Measurements from ENCODE around the gene GATM. TPM values are rescaled to one million over a fixed set of nuclear protein-coding genes. Genes with fewer than 3 reads are reported as not detected.

GATM gene
- total RNA-seq, 3 donors from 2014 or later: 7.7 to 21.2 (median 8.9) TPM

DNA sequence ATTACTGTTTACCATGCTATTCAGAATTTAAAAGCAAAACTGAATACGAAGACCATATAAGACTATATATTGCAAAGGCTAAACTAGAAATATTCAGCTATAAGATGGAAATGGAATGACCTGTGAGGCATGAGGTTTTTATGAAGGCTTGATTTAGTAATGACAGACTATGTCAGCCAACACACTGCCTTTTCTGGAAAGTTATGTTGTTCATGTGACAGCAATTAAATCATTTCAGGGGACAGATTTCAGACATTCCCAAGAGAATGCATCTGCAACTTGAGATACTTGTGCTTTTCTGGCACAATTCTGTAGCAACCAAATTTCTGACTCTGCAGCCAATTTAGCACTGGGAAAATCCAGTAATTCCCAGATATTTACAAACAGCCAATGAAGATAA is 8.6 kb upstream of the GATM start:
- ATAC-seq: no peak
- TF ChIP-seq, protein P1, sequence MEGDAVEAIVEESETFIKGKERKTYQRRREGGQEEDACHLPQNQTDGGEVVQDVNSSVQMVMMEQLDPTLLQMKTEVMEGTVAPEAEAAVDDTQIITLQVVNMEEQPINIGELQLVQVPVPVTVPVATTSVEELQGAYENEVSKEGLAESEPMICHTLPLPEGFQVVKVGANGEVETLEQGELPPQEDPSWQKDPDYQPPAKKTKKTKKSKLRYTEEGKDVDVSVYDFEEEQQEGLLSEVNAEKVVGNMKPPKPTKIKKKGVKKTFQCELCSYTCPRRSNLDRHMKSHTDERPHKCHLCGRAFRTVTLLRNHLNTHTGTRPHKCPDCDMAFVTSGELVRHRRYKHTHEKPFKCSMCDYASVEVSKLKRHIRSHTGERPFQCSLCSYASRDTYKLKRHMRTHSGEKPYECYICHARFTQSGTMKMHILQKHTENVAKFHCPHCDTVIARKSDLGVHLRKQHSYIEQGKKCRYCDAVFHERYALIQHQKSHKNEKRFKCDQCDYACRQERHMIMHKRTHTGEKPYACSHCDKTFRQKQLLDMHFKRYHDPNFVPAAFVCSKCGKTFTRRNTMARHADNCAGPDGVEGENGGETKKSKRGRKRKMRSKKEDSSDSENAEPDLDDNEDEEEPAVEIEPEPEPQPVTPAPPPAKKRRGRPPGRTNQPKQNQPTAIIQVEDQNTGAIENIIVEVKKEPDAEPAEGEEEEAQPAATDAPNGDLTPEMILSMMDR (IDR thresholded peaks at IDR 0.05): no peak
- no peaks in the 10 kb centered on the region for H3K9me3 ChIP-seq
- no peaks in the 10 kb centered on the region for H3K4me1 ChIP-seq (ENCODE audit: low read depth)
- no peaks in the 10 kb centered on the region for H3K36me3 ChIP-seq (ENCODE audit: low read depth)
- no peak for DNase-seq
- no peak overlapping the region for H3K4me3 ChIP-seq
- intact Hi-C loops (cut with DNase I, micrococcal nuclease): loop anchor here in 1 of 2 donors (10.0 kb wide), 1 partner anchor 222 kb away; no protein-coding TSS in a partner anchor

DNA sequence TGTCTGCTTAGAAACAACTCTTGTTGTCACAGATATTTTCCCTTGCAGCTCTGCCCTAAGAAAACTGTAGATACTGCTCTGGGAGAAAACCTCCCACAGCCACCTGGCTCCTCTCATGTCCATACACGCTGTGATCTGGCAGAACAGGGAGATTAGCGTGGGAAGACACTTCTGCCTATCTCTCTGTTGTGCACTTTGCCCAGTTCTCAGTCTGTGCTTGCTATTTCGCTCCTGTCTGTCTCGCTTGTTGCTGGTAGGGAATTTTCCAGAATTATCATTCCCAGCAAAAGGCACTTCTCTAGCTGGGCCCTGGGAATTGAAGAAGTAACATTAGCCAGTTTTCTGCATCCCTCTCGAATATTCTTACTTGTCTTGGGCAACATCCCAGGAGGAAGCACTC is 8.1 kb upstream of the GATM start:
- no peak for ATAC-seq
- TF ChIP-seq, protein P1 (IDR thresholded peaks at IDR 0.05): no peak
- H3K4me3 ChIP-seq: no peak overlapping the region
- intact Hi-C loops (cut with DNase I, micrococcal nuclease): loop anchor here in 1 of 2 donors (10.0 kb wide), 1 partner anchor 222 kb away; no protein-coding TSS in a partner anchor
- no peak for DNase-seq
- no peaks in the 10 kb centered on the region for H3K36me3 ChIP-seq (ENCODE audit: low read depth)
- H3K9me3 ChIP-seq: no peaks in the 10 kb centered on the region
- no peaks in the 10 kb centered on the region for H3K4me1 ChIP-seq (ENCODE audit: low read depth)

DNA sequence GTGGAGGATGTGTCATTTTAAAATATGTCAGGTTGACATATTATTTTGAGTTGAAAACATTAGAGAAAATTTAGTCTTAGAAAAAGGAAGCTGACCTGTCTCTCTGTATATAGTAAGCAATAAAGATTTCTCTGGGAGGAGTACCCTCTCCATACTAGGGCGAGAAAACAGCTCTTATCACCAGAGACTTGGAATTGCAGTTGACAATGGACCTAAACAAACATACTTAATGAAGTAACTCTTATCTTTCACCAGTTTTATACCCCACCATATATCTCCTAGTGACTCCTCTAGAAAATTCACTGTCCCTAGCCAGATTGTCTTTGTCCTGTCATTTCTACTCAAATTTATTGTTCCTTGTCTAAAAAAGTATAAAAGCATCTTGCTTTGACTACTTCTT is 7.2 kb upstream of the GATM start:
- intact Hi-C loops (cut with DNase I, micrococcal nuclease): loop anchor here in 1 of 2 donors (10.0 kb wide), 1 partner anchor 221 kb away; no protein-coding TSS in a partner anchor
- H3K4me3 ChIP-seq: no peak overlapping the region
- no peaks in the 10 kb centered on the region for H3K36me3 ChIP-seq (ENCODE audit: low read depth)
- ATAC-seq (peak; percentile 54), DNase-seq (no peak)
- no peaks in the 10 kb centered on the region for H3K4me1 ChIP-seq (ENCODE audit: low read depth)
- TF ChIP-seq, protein P1 (IDR thresholded peaks at IDR 0.05): no peak
- H3K9me3 ChIP-seq: no peaks in the 10 kb centered on the region

DNA sequence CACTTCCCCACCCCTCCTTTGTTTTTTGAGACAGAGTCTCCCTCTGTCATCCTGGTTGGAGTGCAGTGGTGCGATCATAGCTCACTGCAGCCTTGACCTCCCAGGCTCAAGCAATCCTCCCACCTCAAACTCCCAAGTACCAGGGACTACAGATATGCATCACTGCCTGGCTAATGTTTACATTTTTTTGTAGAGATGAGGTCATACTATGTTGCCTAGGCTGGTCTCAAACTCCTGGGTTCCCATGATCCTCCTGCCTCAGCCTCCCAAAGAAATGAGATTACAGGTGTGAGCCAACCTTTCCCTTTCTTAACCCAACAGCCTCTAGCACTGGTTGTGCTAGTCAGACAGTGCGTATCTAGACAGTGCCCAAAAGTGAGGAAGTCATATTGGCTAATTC is 6.4 kb upstream of the GATM start:
- TF ChIP-seq, protein P1 (IDR thresholded peaks at IDR 0.05): no peak
- DNase-seq (no peak), ATAC-seq (no peak)
- intact Hi-C loops (cut with DNase I, micrococcal nuclease): loop anchor here in 1 of 2 donors (10.0 kb wide), 1 partner anchor 220 kb away; no protein-coding TSS in a partner anchor
- no peaks in the 10 kb centered on the region for H3K4me1 ChIP-seq (ENCODE audit: low read depth)
- H3K9me3 ChIP-seq: no peaks in the 10 kb centered on the region
- H3K36me3 ChIP-seq (ENCODE audit: low read depth): no peaks in the 10 kb centered on the region
- H3K4me3 ChIP-seq: no peak overlapping the region

DNA sequence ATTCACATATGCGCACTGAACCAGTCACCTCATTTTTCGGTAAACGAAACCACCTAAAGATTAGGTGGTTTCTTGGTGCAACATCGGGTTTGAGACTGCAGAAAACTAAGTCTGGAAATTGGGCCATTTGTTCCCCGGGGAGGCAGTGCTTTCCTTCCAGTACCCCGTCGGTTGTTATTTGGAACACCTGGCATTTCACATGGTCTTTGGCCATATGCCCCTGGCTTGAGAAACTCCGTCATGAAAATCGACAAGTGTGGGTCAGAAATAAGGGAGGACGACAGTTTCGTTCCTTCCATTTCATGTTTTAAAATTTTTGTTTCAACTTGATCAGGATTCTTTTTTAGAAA is 544 bp upstream of the GATM start:
- H3K4me1 ChIP-seq (ENCODE audit: low read depth): peaks cover 12% of the 10 kb centered on the region
- intact Hi-C loops (cut with DNase I, micrococcal nuclease): no loop called here
- no peak for ATAC-seq
- DNase-seq: no peak
- H3K36me3 ChIP-seq (ENCODE audit: low read depth): no peaks in the 10 kb centered on the region
- TF ChIP-seq, protein P1 (IDR thresholded peaks at IDR 0.05): no peak
- no peaks in the 10 kb centered on the region for H3K9me3 ChIP-seq
- H3K4me3 ChIP-seq: no peak overlapping the region
